Effector memory CD4-positive, alpha-beta T cell (primary cell): Measurements from ENCODE around the gene NSL1.
"Not testable (repeated sequence)": the region's sequence is repeated elsewhere in the genome, so short reads cannot be mapped to it uniquely, and the experiment has no call there.

Source experiments
- DNase-seq, 3 donors: peaks; one replicate each; pipeline ENCODE4 v3.0.0-alpha.2; 2020
- H3K27ac ChIP-seq: 2 replicates; pipeline ENCODE4 v1.7.0; 2013; ENCODE audit warnings: mild to moderate bottlenecking, low read length, moderate library complexity; ENCODE audit not compliant: insufficient read depth, poor library complexity, severe bottlenecking
- H3K27me3 ChIP-seq: replicated peaks from 2 replicates; pipeline ENCODE4 v1.7.0; 2013; ENCODE audit warnings: mild to moderate bottlenecking, low read length; ENCODE audit not compliant: insufficient read depth, control insufficient read depth, poor library complexity, severe bottlenecking
- H3K36me3 ChIP-seq: 2 replicates; pipeline ENCODE4 v1.7.0; 2013; ENCODE audit warnings: mild to moderate bottlenecking, low read length, moderate library complexity; ENCODE audit not compliant: control insufficient read depth, insufficient read depth
- H3K4me1 ChIP-seq: 2 replicates; pipeline ENCODE4 v1.7.0; 2013; ENCODE audit warnings: low read length, mild to moderate bottlenecking; ENCODE audit not compliant: control insufficient read depth, insufficient read depth, poor library complexity, severe bottlenecking
- H3K4me3 ChIP-seq: 2 replicates; pipeline ENCODE4 v1.7.0; 2013; ENCODE audit warnings: low read length, low read depth, mild to moderate bottlenecking; ENCODE audit not compliant: insufficient read depth, poor library complexity, severe bottlenecking
- H3K9me3 ChIP-seq: 2 replicates; pipeline ENCODE4 v1.7.0; 2013; ENCODE audit warnings: mild to moderate bottlenecking, low read length, moderate library complexity; ENCODE audit not compliant: control insufficient read depth

NSL1 gene

GRCh38 chr1:212769459-212770167, 22.0 kb downstream of the NSL1 start:
- H3K9me3 ChIP-seq: peaks cover 8% of the 10 kb centered on the region
- H3K4me3 ChIP-seq: no peak overlapping the region
- DNase-seq: no peak
- H3K4me1 ChIP-seq: no peaks in the 10 kb centered on the region
- no peaks in the 10 kb centered on the region for H3K27me3 ChIP-seq
- H3K27ac ChIP-seq: no peak overlapping the region
- peaks cover 4% of the 10 kb centered on the region for H3K36me3 ChIP-seq

- not testable (repeated sequence) for H3K9me3 ChIP-seq, H3K36me3 ChIP-seq, DNase-seq, H3K4me3 ChIP-seq, H3K4me1 ChIP-seq, H3K27ac ChIP-seq, H3K27me3 ChIP-seq
Observed at GRCh38 chr1:212766825-212767224, 24.8 kb downstream of the NSL1 start.

GRCh38 chr1:212764718-212765281, 26.8 kb downstream of the NSL1 start:
- not testable (repeated sequence) for H3K4me3 ChIP-seq, H3K36me3 ChIP-seq, DNase-seq, H3K27me3 ChIP-seq, H3K4me1 ChIP-seq, H3K27ac ChIP-seq, H3K9me3 ChIP-seq

GRCh38 chr1:212762839-212763238, 28.7 kb downstream of the NSL1 start:
- no peak for DNase-seq
- no peaks in the 10 kb centered on the region for H3K36me3 ChIP-seq
- no peaks in the 10 kb centered on the region for H3K9me3 ChIP-seq
- H3K27ac ChIP-seq: no peak overlapping the region
- no peaks in the 10 kb centered on the region for H3K27me3 ChIP-seq
- no peak overlapping the region for H3K4me3 ChIP-seq
- no peaks in the 10 kb centered on the region for H3K4me1 ChIP-seq

GRCh38 chr1:212762234-212762633, 29.3 kb downstream of the NSL1 start:
- H3K9me3 ChIP-seq: no peaks in the 10 kb centered on the region
- DNase-seq: no peak
- H3K36me3 ChIP-seq: no peaks in the 10 kb centered on the region
- H3K4me3 ChIP-seq: no peak overlapping the region
- no peaks in the 10 kb centered on the region for H3K27me3 ChIP-seq
- no peaks in the 10 kb centered on the region for H3K4me1 ChIP-seq
- H3K27ac ChIP-seq: no peak overlapping the region

- H3K4me3 ChIP-seq: no peak overlapping the region
- H3K9me3 ChIP-seq: no peaks in the 10 kb centered on the region
- no peaks in the 10 kb centered on the region for H3K4me1 ChIP-seq
- no peaks in the 10 kb centered on the region for H3K36me3 ChIP-seq
- DNase-seq: no peak
- no peak overlapping the region for H3K27ac ChIP-seq
- H3K27me3 ChIP-seq: no peaks in the 10 kb centered on the region
Observed at GRCh38 chr1:212760126-212760823, 31.3 kb downstream of the NSL1 start.

- Histone ChIP-seq H3K4me3 (no peak overlapping the region), H3K9me3 (no peaks in the 10 kb centered on the region), H3K27me3 (no peaks in the 10 kb centered on the region), H3K36me3 (no peaks in the 10 kb centered on the region), H3K27ac (no peak overlapping the region), H3K4me1 (peaks cover 1% of the 10 kb centered on the region)
- DNase-seq: no peak
Observed at GRCh38 chr1:212759683-212760082, 31.9 kb downstream of the NSL1 start.

- no peak for DNase-seq
- H3K9me3 ChIP-seq: no peaks in the 10 kb centered on the region
- peaks cover 22% of the 10 kb centered on the region for H3K4me1 ChIP-seq
- peak overlapping the region; percentile 10 for H3K27ac ChIP-seq
- H3K27me3 ChIP-seq: no peaks in the 10 kb centered on the region
- H3K4me3 ChIP-seq: no peak overlapping the region
- H3K36me3 ChIP-seq: no peaks in the 10 kb centered on the region
Observed at GRCh38 chr1:212754680-212755079, 36.9 kb downstream of the NSL1 start.

GRCh38 chr1:212754193-212754592, 37.4 kb downstream of the NSL1 start:
- peaks cover 24% of the 10 kb centered on the region for H3K4me1 ChIP-seq
- no peaks in the 10 kb centered on the region for H3K36me3 ChIP-seq
- H3K27me3 ChIP-seq: no peaks in the 10 kb centered on the region
- no peak for DNase-seq
- H3K9me3 ChIP-seq: no peaks in the 10 kb centered on the region
- peak overlapping the region; percentile 10 for H3K27ac ChIP-seq
- H3K4me3 ChIP-seq: peak overlapping the region; percentile 19

- DNase-seq: no peak
- no peaks in the 10 kb centered on the region for H3K36me3 ChIP-seq
- H3K4me1 ChIP-seq: peaks cover 24% of the 10 kb centered on the region
- H3K27me3 ChIP-seq: no peaks in the 10 kb centered on the region
- H3K4me3 ChIP-seq: no peak overlapping the region
- no peaks in the 10 kb centered on the region for H3K9me3 ChIP-seq
- H3K27ac ChIP-seq: no peak overlapping the region
Observed at GRCh38 chr1:212753749-212754148, 37.8 kb downstream of the NSL1 start.
